ENCODE results near the gene PADI6.

PADI6 gene

DNA sequence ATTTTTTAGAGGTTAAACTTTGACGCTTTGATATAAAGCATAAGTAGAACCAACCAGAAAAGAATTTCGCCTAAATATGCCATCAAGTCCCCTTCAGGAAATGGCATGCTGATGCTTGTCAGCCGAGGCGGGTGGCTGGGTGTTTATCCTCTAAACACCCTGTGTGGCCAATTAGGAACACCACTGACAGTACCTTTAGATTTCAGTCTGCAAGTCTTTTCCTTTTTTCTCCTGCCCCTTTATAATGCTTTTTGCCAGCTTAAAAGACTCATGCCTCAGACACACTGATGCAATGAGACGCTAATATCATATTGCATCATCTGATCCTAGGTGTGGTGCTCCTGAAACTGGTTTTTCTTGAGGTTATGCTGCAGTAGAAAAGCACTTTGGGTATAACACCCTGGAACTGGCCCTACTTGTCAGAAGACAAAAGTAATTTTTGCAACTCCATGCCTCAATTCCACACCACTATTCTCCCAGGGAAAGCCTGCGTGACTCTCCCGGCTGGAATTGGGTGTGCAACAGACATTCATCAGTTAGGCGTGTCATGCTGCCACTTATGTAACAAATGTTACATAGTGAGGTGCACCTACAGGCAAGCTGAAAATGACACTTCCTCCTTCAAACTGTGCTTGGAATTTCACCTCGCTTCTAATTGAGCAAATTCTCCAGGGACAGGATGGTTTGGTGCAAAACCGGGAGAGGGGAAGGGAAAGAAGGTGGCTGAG is 69.4 kb downstream of the PADI6 start:
- Histone ChIP-seq H3K4me2 (ENCODE audit: low read length) (peak overlapping the region; percentile 35), H3K36me3 (replicated peaks; ENCODE audit: low read depth, low read length) (peaks cover 10% of the 10 kb centered on the region), H3K9ac (ENCODE audit: low read length) (peak overlapping the region; percentile 34), H3K79me2 (ENCODE audit: low read length) (peaks cover 30% of the 10 kb centered on the region), H3K27me3 (ENCODE audit: low read depth, low read length) (peaks cover 11% of the 10 kb centered on the region; the same call in 1 of the 2 replicates), H3K4me3 (ENCODE audit: low read length) (no peak overlapping the region), H2AFZ (ENCODE audit: low read depth, low read length) (0 out of 2 replicates have a peak overlapping the region, but pooled peaks have one; percentile 21), H4K20me1 (ENCODE audit: insufficient read depth, low read length) (peaks cover 10% of the 10 kb centered on the region), H3K9me3 (ENCODE audit: insufficient read depth, low read length) (no peaks in the 10 kb centered on the region), H3K27ac (ENCODE audit: low read length) (no peak overlapping the region), H3K4me1 (ENCODE audit: low read length) (peaks cover 26% of the 10 kb centered on the region)
- TF ChIP-seq EZH2phosphoT487 (IDR thresholded peaks at IDR 0.05; ENCODE audit: low read depth): no peak
- TF ChIP-seq, protein P1, sequence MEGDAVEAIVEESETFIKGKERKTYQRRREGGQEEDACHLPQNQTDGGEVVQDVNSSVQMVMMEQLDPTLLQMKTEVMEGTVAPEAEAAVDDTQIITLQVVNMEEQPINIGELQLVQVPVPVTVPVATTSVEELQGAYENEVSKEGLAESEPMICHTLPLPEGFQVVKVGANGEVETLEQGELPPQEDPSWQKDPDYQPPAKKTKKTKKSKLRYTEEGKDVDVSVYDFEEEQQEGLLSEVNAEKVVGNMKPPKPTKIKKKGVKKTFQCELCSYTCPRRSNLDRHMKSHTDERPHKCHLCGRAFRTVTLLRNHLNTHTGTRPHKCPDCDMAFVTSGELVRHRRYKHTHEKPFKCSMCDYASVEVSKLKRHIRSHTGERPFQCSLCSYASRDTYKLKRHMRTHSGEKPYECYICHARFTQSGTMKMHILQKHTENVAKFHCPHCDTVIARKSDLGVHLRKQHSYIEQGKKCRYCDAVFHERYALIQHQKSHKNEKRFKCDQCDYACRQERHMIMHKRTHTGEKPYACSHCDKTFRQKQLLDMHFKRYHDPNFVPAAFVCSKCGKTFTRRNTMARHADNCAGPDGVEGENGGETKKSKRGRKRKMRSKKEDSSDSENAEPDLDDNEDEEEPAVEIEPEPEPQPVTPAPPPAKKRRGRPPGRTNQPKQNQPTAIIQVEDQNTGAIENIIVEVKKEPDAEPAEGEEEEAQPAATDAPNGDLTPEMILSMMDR (IDR thresholded peaks at IDR 0.05; ENCODE audit: low read depth, low read length): no peak

DNA sequence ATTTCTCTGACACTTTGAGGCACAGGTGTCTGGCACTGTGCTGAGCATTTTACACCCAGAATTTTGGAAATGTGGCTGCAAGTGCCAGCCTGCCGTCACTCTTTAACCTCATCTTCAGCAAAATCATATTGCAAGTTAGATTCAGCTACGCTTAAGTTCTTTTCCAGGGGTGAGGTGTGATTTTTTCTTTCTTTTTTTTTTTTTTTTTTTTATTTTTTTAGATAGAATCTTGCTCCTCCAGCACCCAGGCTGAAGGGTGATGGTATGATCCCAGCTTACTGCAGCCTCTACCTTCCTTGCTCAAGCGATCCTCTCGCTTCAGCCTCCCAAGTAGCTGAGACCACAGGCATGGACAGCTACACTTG is 70.0 kb downstream of the PADI6 start:
- Histone ChIP-seq H3K4me1 (ENCODE audit: low read length) (peaks cover 22% of the 10 kb centered on the region), H2AFZ (ENCODE audit: low read depth, low read length) (no peak overlapping the region), H3K4me2 (ENCODE audit: low read length) (peak overlapping the region; percentile 35; the same call in 1 of the 2 replicates), H3K79me2 (ENCODE audit: low read length) (peaks cover 25% of the 10 kb centered on the region), H3K27ac (ENCODE audit: low read length) (no peak overlapping the region), H4K20me1 (ENCODE audit: insufficient read depth, low read length) (peaks cover 4% of the 10 kb centered on the region), H3K36me3 (replicated peaks; ENCODE audit: low read depth, low read length) (peaks cover 4% of the 10 kb centered on the region), H3K9me3 (ENCODE audit: insufficient read depth, low read length) (no peaks in the 10 kb centered on the region), H3K9ac (ENCODE audit: low read length) (no peak overlapping the region), H3K4me3 (ENCODE audit: low read length) (no peak overlapping the region), H3K27me3 (ENCODE audit: low read depth, low read length) (peaks cover 11% of the 10 kb centered on the region; the same call in 1 of the 2 replicates)
- no peak for TF ChIP-seq EZH2phosphoT487 (IDR thresholded peaks at IDR 0.05; ENCODE audit: low read depth)
- TF ChIP-seq, protein P1 (IDR thresholded peaks at IDR 0.05; ENCODE audit: low read depth, low read length): no peak

DNA sequence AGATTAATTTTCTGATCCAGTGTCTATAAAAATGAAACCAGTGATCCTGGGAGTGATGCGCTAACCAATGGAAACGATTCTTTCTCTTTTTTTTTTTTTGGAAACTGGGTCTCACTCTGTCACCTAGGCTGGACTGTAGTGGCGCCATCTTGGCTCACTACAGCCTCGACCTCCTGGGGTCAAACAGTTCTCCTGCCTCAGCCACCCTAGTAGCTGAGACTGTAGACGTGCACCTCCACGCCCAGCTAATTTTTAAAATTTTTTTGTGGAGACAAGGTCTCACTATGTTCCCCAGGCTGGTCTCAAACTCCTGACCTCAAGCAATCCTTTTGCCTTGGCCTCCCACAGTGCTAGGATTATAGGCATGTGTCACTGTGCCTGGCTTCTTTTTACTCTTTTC is 70.8 kb downstream of the PADI6 start:
- peaks cover 17% of the 10 kb centered on the region for H3K79me2 ChIP-seq (ENCODE audit: low read length)
- no peaks in the 10 kb centered on the region for H4K20me1 ChIP-seq (ENCODE audit: insufficient read depth, low read length)
- peaks cover 11% of the 10 kb centered on the region; the same call in 1 of the 2 replicates for H3K27me3 ChIP-seq (ENCODE audit: low read depth, low read length)
- no peak overlapping the region for H3K27ac ChIP-seq (ENCODE audit: low read length)
- H3K4me3 ChIP-seq (ENCODE audit: low read length): no peak overlapping the region
- H3K4me2 ChIP-seq (ENCODE audit: low read length): no peak overlapping the region
- TF ChIP-seq, protein P1 (IDR thresholded peaks at IDR 0.05; ENCODE audit: low read depth, low read length): no peak
- TF ChIP-seq EZH2phosphoT487 (IDR thresholded peaks at IDR 0.05; ENCODE audit: low read depth): no peak
- H3K36me3 ChIP-seq (replicated peaks; ENCODE audit: low read depth, low read length): no peaks in the 10 kb centered on the region
- H3K9ac ChIP-seq (ENCODE audit: low read length): no peak overlapping the region
- no peak overlapping the region for H2AFZ ChIP-seq (ENCODE audit: low read depth, low read length)
- no peaks in the 10 kb centered on the region for H3K9me3 ChIP-seq (ENCODE audit: insufficient read depth, low read length)
- H3K4me1 ChIP-seq (ENCODE audit: low read length): peaks cover 23% of the 10 kb centered on the region

DNA sequence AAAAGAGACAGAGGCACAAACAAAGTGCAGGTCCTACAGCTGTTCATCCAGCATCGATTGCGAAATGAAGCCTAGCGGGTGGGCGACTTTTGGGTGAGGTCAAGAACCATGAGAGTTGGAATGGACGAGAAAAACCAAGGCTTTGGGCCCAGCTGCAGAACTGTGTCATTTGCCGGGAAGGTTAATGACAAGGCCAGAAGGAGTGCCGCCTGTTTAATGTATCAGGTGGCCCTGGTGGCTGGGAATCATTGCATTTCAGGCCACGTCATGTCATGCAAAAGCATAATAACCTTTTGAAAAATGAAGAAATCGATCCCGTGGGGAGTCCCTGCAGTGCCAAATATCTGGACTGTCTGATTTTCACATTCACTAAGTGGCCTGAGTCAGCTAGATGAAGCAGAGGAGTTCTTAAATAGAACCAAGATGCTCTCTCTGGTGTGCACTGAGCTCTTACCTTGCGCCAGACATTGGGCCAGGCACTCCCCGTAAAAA is 75.6 kb downstream of the PADI6 start:
- H3K27ac ChIP-seq (ENCODE audit: low read length): no peak overlapping the region
- no peaks in the 10 kb centered on the region for H4K20me1 ChIP-seq (ENCODE audit: insufficient read depth, low read length)
- TF ChIP-seq, protein P1 (IDR thresholded peaks at IDR 0.05; ENCODE audit: low read depth, low read length): no peak
- no peak for TF ChIP-seq EZH2phosphoT487 (IDR thresholded peaks at IDR 0.05; ENCODE audit: low read depth)

More for the DNA sequence above, 75.6 kb downstream of the PADI6 start:
- H3K9ac ChIP-seq (ENCODE audit: low read length): no peak overlapping the region
- H3K36me3 ChIP-seq (replicated peaks; ENCODE audit: low read depth, low read length): no peaks in the 10 kb centered on the region
- no peaks in the 10 kb centered on the region for H3K79me2 ChIP-seq (ENCODE audit: low read length)
- H3K9me3 ChIP-seq (ENCODE audit: insufficient read depth, low read length): no peaks in the 10 kb centered on the region
- no peak overlapping the region for H2AFZ ChIP-seq (ENCODE audit: low read depth, low read length)
- peaks cover 7% of the 10 kb centered on the region; the same call in 1 of the 2 replicates for H3K4me1 ChIP-seq (ENCODE audit: low read length)
- no peak overlapping the region for H3K4me2 ChIP-seq (ENCODE audit: low read length)
- no peak overlapping the region for H3K4me3 ChIP-seq (ENCODE audit: low read length)
- H3K27me3 ChIP-seq (ENCODE audit: low read depth, low read length): no peaks in the 10 kb centered on the region

Measured in OCI-LY3 (cell line).